ENCODE measurements around the gene KRTAP2-1. TPM values are rescaled to one million over a fixed set of nuclear protein-coding genes. Genes with fewer than 3 reads are reported as not detected.
"Not testable (repeated sequence)": the region's sequence is repeated elsewhere in the genome, so short reads cannot be mapped to it uniquely, and the experiment has no call there.

Gene KRTAP2-1
- 100 to 1,000 TPM in 1 of 4 donors, 10 to 100 TPM in 2, not detected in 1; 20.1 to 128 (median 37.2) TPM for total RNA-seq

- not testable (repeated sequence) for H3K4me1 ChIP-seq; DNase-seq (ENCODE audit: low spot score in 2 of 2); H3K27me3 ChIP-seq; H3K36me3 ChIP-seq; H3K4me3 ChIP-seq; H3K27ac ChIP-seq; H3K9me3 ChIP-seq
- WGBS: 82% methylated on average over 11 of the region's 33 CpGs
These were observed at the start of gene KRTAP2-1 for GRCh38 chr17:41046735-41047465. Gene KRTAP2-1 (minus strand): TSS chr17:41047316. CDS start chr17:41047267, 49 bp downstream.

DNA sequence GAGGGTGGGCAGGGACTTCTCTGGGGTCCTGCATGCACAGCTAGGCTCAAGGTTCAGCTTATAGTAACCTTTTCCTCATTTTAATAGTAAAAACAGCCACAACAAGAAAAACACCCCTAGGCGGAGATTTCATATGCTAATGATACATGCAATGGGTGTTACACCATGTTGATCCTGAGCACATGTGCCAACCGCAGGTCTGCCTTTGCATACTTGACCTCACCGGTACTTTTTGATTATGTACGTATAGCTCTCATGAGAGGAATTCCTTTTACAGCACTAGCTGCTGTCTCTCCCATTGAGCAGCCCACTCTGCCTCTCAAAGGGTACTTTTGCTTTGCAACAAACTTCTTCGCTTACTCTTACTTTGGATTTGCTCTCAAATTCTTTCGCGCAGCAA is 48.9 kb upstream of the KRTAP2-1 start:
- Histone ChIP-seq H3K36me3 (no peaks in the 10 kb centered on the region), H3K27ac (no peak overlapping the region), H3K4me1 (no peaks in the 10 kb centered on the region), H3K9me3 (no peaks in the 10 kb centered on the region), H3K27me3 (peaks cover 6% of the 10 kb centered on the region), H3K4me3 (no peak overlapping the region)
- 66% methylated on average over 7 of the region's 7 CpGs for WGBS
- no peak for TF ChIP-seq POLR2A (IDR thresholded peaks at IDR 0.05)
- no peak for TF ChIP-seq POLR2AphosphoS5 (IDR thresholded peaks at IDR 0.05)
- TF ChIP-seq, protein P1, sequence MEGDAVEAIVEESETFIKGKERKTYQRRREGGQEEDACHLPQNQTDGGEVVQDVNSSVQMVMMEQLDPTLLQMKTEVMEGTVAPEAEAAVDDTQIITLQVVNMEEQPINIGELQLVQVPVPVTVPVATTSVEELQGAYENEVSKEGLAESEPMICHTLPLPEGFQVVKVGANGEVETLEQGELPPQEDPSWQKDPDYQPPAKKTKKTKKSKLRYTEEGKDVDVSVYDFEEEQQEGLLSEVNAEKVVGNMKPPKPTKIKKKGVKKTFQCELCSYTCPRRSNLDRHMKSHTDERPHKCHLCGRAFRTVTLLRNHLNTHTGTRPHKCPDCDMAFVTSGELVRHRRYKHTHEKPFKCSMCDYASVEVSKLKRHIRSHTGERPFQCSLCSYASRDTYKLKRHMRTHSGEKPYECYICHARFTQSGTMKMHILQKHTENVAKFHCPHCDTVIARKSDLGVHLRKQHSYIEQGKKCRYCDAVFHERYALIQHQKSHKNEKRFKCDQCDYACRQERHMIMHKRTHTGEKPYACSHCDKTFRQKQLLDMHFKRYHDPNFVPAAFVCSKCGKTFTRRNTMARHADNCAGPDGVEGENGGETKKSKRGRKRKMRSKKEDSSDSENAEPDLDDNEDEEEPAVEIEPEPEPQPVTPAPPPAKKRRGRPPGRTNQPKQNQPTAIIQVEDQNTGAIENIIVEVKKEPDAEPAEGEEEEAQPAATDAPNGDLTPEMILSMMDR (IDR thresholded peaks at IDR 0.05): no peak
- TF ChIP-seq EP300 (IDR thresholded peaks at IDR 0.05): no peak
- DNase-seq (ENCODE audit: low spot score in 2 of 2): no peak

- not testable (repeated sequence) for H3K4me1 ChIP-seq; H3K27me3 ChIP-seq; H3K36me3 ChIP-seq; DNase-seq (ENCODE audit: low spot score in 2 of 2); H3K27ac ChIP-seq; H3K9me3 ChIP-seq; H3K4me3 ChIP-seq
- WGBS: 65% methylated on average over 4 of the region's 4 CpGs
These were observed 41.7 kb upstream of the KRTAP2-1 start for GRCh38 chr17:41088760-41089352.

- H3K36me3 ChIP-seq; DNase-seq (ENCODE audit: low spot score in 2 of 2): not testable (repeated sequence)
- 84% methylated on average over 2 of the region's 14 CpGs for WGBS
These were observed 37.2 kb upstream of the KRTAP2-1 start, which contains the start of gene KRTAP4-7 for GRCh38 chr17:41084100-41084856. Gene KRTAP4-7 (plus strand): TSS chr17:41084150. CDS start chr17:41084207, 57 bp downstream.

GRCh38 chr17:41083427-41083826 is 36.3 kb upstream of the KRTAP2-1 start:
- not testable (repeated sequence) for H3K4me1 ChIP-seq; H3K27ac ChIP-seq; H3K27me3 ChIP-seq; H3K36me3 ChIP-seq; H3K9me3 ChIP-seq; H3K4me3 ChIP-seq; DNase-seq (ENCODE audit: low spot score in 2 of 2)
- WGBS: 50% methylated on average over 2 of the region's 2 CpGs

More at GRCh38 chr17:41084100-41084856, 37.2 kb upstream of the KRTAP2-1 start, which contains the start of gene KRTAP4-7:
- not testable (repeated sequence) for H3K4me3 ChIP-seq, H3K27me3 ChIP-seq, H3K9me3 ChIP-seq, H3K27ac ChIP-seq, H3K4me1 ChIP-seq

DNA sequence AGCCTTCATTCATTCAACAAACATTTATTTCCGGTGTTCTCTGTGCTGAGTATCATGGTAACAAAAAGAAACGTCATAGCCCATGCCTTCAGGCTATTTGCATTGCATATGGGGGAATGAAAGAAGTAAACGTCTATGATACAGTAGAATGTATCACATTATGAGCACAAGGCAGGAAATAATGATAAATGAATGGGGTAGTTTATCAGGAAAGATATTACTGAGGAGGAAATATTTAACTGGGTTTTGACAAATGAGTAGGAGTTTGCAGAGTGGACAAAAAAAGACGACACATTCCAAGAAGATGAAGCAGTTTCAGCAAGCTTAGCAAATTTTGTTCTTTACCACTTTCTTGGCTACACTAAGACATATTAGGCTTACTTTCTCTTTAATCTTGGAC is 35.5 kb upstream of the KRTAP2-1 start:
- H3K27ac ChIP-seq: no peak overlapping the region
- H3K4me3 ChIP-seq: no peak overlapping the region
- H3K27me3 ChIP-seq: no peaks in the 10 kb centered on the region
- no peaks in the 10 kb centered on the region for H3K9me3 ChIP-seq
- no peak for DNase-seq (ENCODE audit: low spot score in 2 of 2)
- no peaks in the 10 kb centered on the region for H3K4me1 ChIP-seq
- WGBS: 48% methylated on average over 4 of the region's 4 CpGs
- no peaks in the 10 kb centered on the region for H3K36me3 ChIP-seq
- TF ChIP-seq EP300 (IDR thresholded peaks at IDR 0.05): no peak

- H3K36me3 ChIP-seq: no peaks in the 10 kb centered on the region
- H3K27me3 ChIP-seq: no peaks in the 10 kb centered on the region
- H3K27ac ChIP-seq: no peak overlapping the region
- DNase-seq (ENCODE audit: low spot score in 2 of 2): no peak
- no peaks in the 10 kb centered on the region for H3K4me1 ChIP-seq
- H3K9me3 ChIP-seq: no peaks in the 10 kb centered on the region
- no peak overlapping the region for H3K4me3 ChIP-seq
- TF ChIP-seq, protein P1 (IDR thresholded peaks at IDR 0.05): no peak
- no peak for TF ChIP-seq EP300 (IDR thresholded peaks at IDR 0.05)
- TF ChIP-seq POLR2A (IDR thresholded peaks at IDR 0.05): no peak
- TF ChIP-seq POLR2AphosphoS5 (IDR thresholded peaks at IDR 0.05): no peak
These were observed 29.7 kb upstream of the KRTAP2-1 start for GRCh38 chr17:41076788-41077187.

All from suprapubic skin (tissue), 4 donors.